H7 (cell line): Measurements from ENCODE around the gene IMP3. TPM values are rescaled to one million over a fixed set of nuclear protein-coding genes. Genes with fewer than 3 reads are reported as not detected.
"Not testable (repeated sequence)": the region's sequence is repeated elsewhere in the genome, so short reads cannot be mapped to it uniquely, and the experiment has no call there.

Experiments used
- DNase-seq: peaks from one replicate; pipeline ENCODE4 v3.0.0; 2012
- H3K27me3 ChIP-seq: 2 replicates; pipeline ENCODE4 v1.6.0; 2011; ENCODE audit warnings: mild to moderate bottlenecking, low read length; ENCODE audit not compliant: control insufficient read depth, insufficient read depth
- H3K36me3 ChIP-seq: replicated peaks from 2 replicates; pipeline ENCODE4 v1.5.1; 2011; ENCODE audit warnings: low read length; ENCODE audit not compliant: control insufficient read depth, insufficient read depth
- H3K4me3 ChIP-seq: 2 replicates; pipeline ENCODE4 v1.5.1; 2011; ENCODE audit warnings: low read depth, mild to moderate bottlenecking, control low read depth, low read length, moderate library complexity; ENCODE audit not compliant: insufficient read depth
- total RNA-seq: library from RNA; depleted of rRNA; stranded (reverse); fragments of >200 nt; shearing (Covaris generic); gene quantifications from 2 replicates; pipeline ENCODE4 v1.2.3, GENCODE V29; 2014

Gene IMP3
- total RNA-seq, 1 experiment from 2014 or later, result 168 TPM

DNA sequence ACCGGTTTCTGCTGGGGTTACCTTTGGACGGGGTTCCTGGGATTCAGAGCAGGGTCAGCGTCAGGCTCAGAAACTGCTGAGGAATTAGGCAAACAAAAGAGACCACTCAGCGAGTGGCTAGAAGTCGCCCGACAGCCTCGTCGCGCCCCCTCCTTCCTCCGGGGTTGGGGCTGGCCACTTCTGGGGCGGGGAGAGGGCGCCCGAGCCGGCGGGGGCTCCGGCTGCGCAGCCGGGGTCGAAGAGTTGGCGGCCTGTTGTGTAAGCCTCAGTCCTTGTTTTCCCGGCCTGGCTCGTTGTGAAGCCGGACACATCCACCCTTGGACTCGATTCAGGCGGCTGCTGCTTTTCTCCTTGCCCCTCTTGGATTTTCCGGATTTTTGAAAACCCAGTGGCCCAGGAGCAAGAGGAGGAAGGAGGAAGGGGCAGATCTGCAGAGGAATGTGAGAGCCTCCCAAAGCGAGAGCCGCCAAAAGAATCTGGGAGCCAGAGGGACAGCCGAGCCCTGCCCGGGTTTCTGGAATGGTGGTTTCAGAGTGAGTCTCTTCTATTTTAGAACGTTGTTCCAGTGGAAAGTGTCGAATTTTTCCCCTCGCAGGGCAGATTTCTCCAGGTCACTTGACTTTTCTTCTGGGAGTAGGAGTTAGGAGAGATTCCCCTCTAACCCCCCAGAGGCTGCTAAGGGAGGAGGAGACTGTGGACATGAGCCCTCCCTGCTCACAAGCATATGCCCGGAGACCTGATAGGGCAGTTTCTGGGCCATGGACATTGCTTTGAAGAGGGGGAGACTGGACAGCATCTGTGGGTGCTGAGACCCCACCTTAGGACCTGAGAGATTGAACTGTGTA, 8.4 kb upstream of the IMP3 start:
- Histone ChIP-seq H3K36me3 (peaks cover 4% of the 10 kb centered on the region), H3K27me3 (peaks cover 11% of the 10 kb centered on the region), H3K4me3 (peak overlapping the region; percentile 86)
- DNase-seq, result peak; percentile 93

- H3K27me3 ChIP-seq, result peaks cover 11% of the 10 kb centered on the region
- peak within 1 kb of the TSS; percentile 86 for H3K4me3 ChIP-seq
- peaks cover 4% of the 10 kb centered on the region for H3K36me3 ChIP-seq
- DNase-seq, result peak; percentile 98
Observed at GRCh38 chr15:75647370-75648155, 7.5 kb upstream of the IMP3 start, which contains the start of gene SNX33. SNX33 (plus strand) TSS chr15:75647912; CDS start chr15:75649103, 1,191 bp downstream.

GRCh38 chr15:75646944-75647364, 6.9 kb upstream of the IMP3 start:
- H3K27me3 ChIP-seq, result peaks cover 11% of the 10 kb centered on the region
- peak overlapping the region; percentile 86 for H3K4me3 ChIP-seq
- peaks cover 4% of the 10 kb centered on the region for H3K36me3 ChIP-seq
- DNase-seq, result no peak

GRCh38 chr15:75646112-75646943, 6.3 kb upstream of the IMP3 start:
- Histone ChIP-seq H3K4me3 (peak overlapping the region; percentile 86), H3K27me3 (peaks cover 11% of the 10 kb centered on the region), H3K36me3 (peaks cover 4% of the 10 kb centered on the region)
- DNase-seq, result no peak

GRCh38 chr15:75644376-75644775, 4.4 kb upstream of the IMP3 start:
- no peak for DNase-seq

DNA sequence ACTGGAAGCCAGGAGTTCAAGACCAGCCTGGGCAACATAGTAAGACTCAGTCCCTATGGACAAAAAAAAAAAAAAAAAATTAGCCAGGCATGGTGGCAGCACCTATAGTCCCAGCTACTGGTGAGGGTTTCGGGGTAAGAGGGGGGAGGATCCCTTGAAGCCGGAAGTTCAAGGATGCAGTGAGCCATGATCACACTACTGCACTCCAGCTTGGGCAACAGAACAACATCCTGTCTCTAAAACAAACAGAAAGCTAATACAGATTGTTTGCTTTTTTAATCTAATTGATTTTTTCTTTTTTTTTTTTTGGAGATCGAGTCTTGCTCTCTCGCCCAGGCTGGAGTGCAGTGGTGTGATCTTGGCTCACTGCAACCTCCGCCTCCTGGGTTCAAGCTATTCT, 1.6 kb upstream of the IMP3 start:
- H3K4me3 ChIP-seq, result no peak overlapping the region
- DNase-seq, result no peak
- no peaks in the 10 kb centered on the region for H3K36me3 ChIP-seq
- H3K27me3 ChIP-seq, result peaks cover 7% of the 10 kb centered on the region

More at GRCh38 chr15:75644376-75644775, 4.4 kb upstream of the IMP3 start:
- H3K27me3 ChIP-seq, result peaks cover 11% of the 10 kb centered on the region
- H3K36me3 ChIP-seq, result no peaks in the 10 kb centered on the region
- no peak overlapping the region for H3K4me3 ChIP-seq

- H3K4me3 ChIP-seq, result peak overlapping the region; percentile 100; the same call in 1 of the 2 replicates
- peaks cover 3% of the 10 kb centered on the region; the same call in 1 of the 2 replicates for H3K27me3 ChIP-seq
- DNase-seq, result no peak
- no peaks in the 10 kb centered on the region for H3K36me3 ChIP-seq
Observed at GRCh38 chr15:75641179-75641503, 1.1 kb upstream of the IMP3 start.

- peak overlapping the region; percentile 100 for H3K4me3 ChIP-seq
- H3K27me3 ChIP-seq, result no peaks in the 10 kb centered on the region
- H3K36me3 ChIP-seq, result no peaks in the 10 kb centered on the region
- DNase-seq, result peak; percentile 52
Observed at GRCh38 chr15:75640483-75641178, 607 bp upstream of the IMP3 start.

DNA sequence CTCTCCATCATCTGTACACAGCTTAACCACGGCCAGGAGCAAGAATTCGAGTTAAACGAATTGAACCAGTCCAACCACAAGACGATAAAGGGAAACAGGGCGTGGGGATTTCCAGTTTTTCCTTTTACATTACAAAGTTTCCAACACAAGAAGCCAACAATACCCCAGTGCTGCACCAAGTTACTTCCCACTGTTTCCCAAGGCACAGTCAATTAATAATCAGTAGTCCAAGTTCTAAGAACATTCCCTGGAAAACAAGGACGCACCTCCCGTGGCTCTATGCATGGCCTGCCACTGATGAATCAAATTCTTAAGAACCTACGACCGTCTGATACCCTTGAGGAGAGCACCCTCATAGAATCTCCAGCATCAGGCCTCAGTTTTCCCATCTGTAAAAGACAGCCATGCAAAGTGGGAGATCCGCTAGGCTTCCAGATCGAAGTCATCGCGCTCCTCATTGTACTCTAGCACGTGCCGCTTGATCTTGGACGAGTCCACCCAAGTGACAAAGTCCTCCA, 774 bp downstream of the IMP3 start:
- Histone ChIP-seq H3K27me3 (no peaks in the 10 kb centered on the region), H3K4me3 (peak overlapping the region; percentile 100), H3K36me3 (no peaks in the 10 kb centered on the region)
- peak; percentile 42 for DNase-seq

DNA sequence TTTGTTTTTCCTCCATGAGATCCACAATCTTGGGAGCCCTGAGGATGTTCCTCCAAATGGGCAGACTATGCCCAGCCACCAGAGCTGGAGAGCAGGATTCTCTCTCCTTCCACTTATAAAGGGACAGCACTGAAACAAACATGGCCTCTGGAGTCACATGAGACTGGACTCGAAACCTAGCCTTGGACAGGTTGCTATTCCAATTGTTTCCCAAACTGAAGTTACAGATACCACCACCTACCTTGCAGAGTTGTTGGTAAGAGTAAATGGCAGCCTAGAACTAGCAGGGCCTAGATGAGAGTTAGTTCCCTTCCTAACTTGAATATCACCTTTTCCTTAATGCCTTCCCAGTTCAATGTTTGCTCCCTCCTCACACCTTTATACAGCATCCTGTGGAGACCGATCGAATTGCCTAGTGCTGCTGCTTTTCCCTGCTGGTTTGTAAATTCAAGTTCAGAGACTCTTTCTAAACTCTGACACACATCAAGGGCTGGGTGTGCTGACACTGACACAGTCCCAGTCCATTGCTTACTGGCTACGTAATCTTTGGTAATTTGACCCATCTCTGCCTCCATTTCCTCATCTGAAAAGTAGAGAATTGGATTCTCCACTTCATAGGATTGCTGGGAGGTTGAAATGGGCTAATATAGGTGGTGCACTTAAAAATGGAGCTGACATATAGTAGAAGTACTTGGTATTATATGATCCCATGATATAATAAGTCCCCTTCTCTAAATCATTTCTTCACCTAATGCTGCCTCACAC, 2.6 kb downstream of the IMP3 start:
- Histone ChIP-seq H3K36me3 (no peaks in the 10 kb centered on the region), H3K27me3 (no peaks in the 10 kb centered on the region), H3K4me3 (no peak overlapping the region)
- no peak for DNase-seq

GRCh38 chr15:75636026-75636425, 4.0 kb downstream of the IMP3 start:
- no peak for DNase-seq
- no peaks in the 10 kb centered on the region for H3K36me3 ChIP-seq

DNA sequence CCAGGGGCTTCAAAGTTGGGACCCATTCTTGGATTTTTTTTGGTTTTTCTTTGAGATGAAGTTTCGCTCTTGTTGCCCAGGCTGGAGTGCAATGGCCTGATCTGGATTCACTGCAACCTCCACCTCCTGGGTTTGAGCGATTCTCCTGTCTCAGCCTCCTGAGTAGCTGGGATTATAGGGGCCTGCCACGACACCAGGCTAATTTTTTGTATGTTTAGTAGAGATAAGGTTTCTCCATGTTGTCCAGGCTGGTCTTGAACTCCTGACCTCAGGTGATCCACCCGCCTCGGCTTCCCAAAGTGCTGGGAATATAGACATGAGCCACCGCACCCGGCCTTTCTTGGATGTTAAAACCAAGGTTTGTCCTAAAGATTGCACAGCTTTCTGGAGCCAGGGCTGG, 6.1 kb downstream of the IMP3 start:
- H3K27me3 ChIP-seq, H3K4me3 ChIP-seq: not testable (repeated sequence)

More at GRCh38 chr15:75636026-75636425, 4.0 kb downstream of the IMP3 start:
- Histone ChIP-seq H3K4me3 (no peak overlapping the region), H3K27me3 (no peaks in the 10 kb centered on the region)

GRCh38 chr15:75631935-75632334, 8.1 kb downstream of the IMP3 start:
- DNase-seq, result no peak
- H3K36me3 ChIP-seq, result no peaks in the 10 kb centered on the region
- H3K27me3 ChIP-seq, result no peaks in the 10 kb centered on the region
- no peak overlapping the region for H3K4me3 ChIP-seq

More for the DNA sequence above, 6.1 kb downstream of the IMP3 start:
- DNase-seq, H3K36me3 ChIP-seq: not testable (repeated sequence)
